ENCODE data around the gene ADAR.
A peak's percentile ranks its signal among the peaks of the same experiment; 100 is the strongest.

The ADAR gene

GRCh38 chr1:154553056-154554030 lies 54.6 kb downstream of the ADAR start:
- DNase-seq: no peak

- no peak for DNase-seq
Observed at GRCh38 chr1:154552036-154552435, 56.0 kb downstream of the ADAR start.

GRCh38 chr1:154551474-154551873 lies 56.5 kb downstream of the ADAR start:
- no peak for DNase-seq

- no peak for DNase-seq
Observed at GRCh38 chr1:154550657-154551056, 57.3 kb downstream of the ADAR start.

GRCh38 chr1:154550070-154550469 lies 57.9 kb downstream of the ADAR start:
- no peak for DNase-seq

- DNase-seq: no peak
Observed at GRCh38 chr1:154549202-154549770, 58.7 kb downstream of the ADAR start.

- DNase-seq: no peak
Observed at GRCh38 chr1:154548028-154548427, 60.0 kb downstream of the ADAR start.

- DNase-seq: no peak
Observed at GRCh38 chr1:154547105-154547732, 60.8 kb downstream of the ADAR start.

GRCh38 chr1:154546264-154547063 lies 61.5 kb downstream of the ADAR start:
- DNase-seq: peak; percentile 34

- DNase-seq: no peak
Observed at GRCh38 chr1:154541231-154541630, 66.8 kb downstream of the ADAR start.

GRCh38 chr1:154539486-154540483 lies 68.2 kb downstream of the ADAR start:
- no peak for DNase-seq

GRCh38 chr1:154536570-154536969 lies 71.4 kb downstream of the ADAR start:
- no peak for DNase-seq

GRCh38 chr1:154533952-154534844 lies 73.8 kb downstream of the ADAR start:
- DNase-seq: no peak

All from T-helper 9 cell (primary cell).